GM19455 (cell line): ENCODE measurements around the gene WIZ.
"Not testable (repeated sequence)": the region's sequence is repeated elsewhere in the genome, so short reads cannot be mapped to it uniquely, and the experiment has no call there.

Experiments
- ATAC-seq: cut with Tn5 transposase; IDR thresholded peaks from one replicate; pipeline ENCODE4 v1.9.1; 2021; ENCODE audit not compliant: unreplicated experiment

WIZ gene

GRCh38 chr19:15449620-15450527, at the start of gene WIZ:
Gene WIZ, minus strand, starts transcription at chr19:15449956. Its CDS starts 1,649 bp downstream, at chr19:15448307.
- ATAC-seq = no peak

GRCh38 chr19:15498910-15499309, 49.2 kb upstream of the WIZ start:
- no peak for ATAC-seq

- no peak for ATAC-seq
Observed at GRCh38 chr19:15498156-15498858, 48.6 kb upstream of the WIZ start.

GRCh38 chr19:15495151-15495550, 45.4 kb upstream of the WIZ start:
- no peak for ATAC-seq

GRCh38 chr19:15488489-15489226, 38.9 kb upstream of the WIZ start:
- ATAC-seq = no peak

GRCh38 chr19:15487038-15487437, 37.3 kb upstream of the WIZ start:
- ATAC-seq = no peak

GRCh38 chr19:15485768-15486167, 36.0 kb upstream of the WIZ start:
- ATAC-seq = not testable (repeated sequence)

GRCh38 chr19:15480996-15481395, 31.2 kb upstream of the WIZ start:
- ATAC-seq = not testable (repeated sequence)

GRCh38 chr19:15479391-15480345, 29.9 kb upstream of the WIZ start, which contains the start of gene PGLYRP2:
Gene PGLYRP2, minus strand, starts transcription at chr19:15479501. Its CDS starts 130 bp downstream, at chr19:15479371.
- no peak for ATAC-seq

- no peak for ATAC-seq
Observed at GRCh38 chr19:15476325-15476724, 26.6 kb upstream of the WIZ start.

GRCh38 chr19:15475611-15476010, 25.9 kb upstream of the WIZ start:
- ATAC-seq = no peak

- no peak for ATAC-seq
Observed at GRCh38 chr19:15475169-15475568, 25.4 kb upstream of the WIZ start.

- not testable (repeated sequence) for ATAC-seq
Observed at GRCh38 chr19:15473821-15474220, 24.1 kb upstream of the WIZ start.

- no peak for ATAC-seq
Observed at GRCh38 chr19:15471639-15472101, 21.9 kb upstream of the WIZ start.

- no peak for ATAC-seq
Observed at GRCh38 chr19:15469513-15470297, 19.9 kb upstream of the WIZ start.

- ATAC-seq = no peak
Observed at GRCh38 chr19:15468675-15469512, 19.1 kb upstream of the WIZ start.

GRCh38 chr19:15467734-15468214, 18.0 kb upstream of the WIZ start:
- no peak for ATAC-seq
